BLaER1 (cell line): ENCODE data around the gene PRKCH.

ENCODE experiments used
- H3K27ac ChIP-seq: shearing (Covaris generic); formaldehyde crosslinking; 2 replicates; pipeline ENCODE4 v1.8.1; 2022
- H3K27me3 ChIP-seq: shearing (Covaris generic); formaldehyde crosslinking; 2 replicates; pipeline ENCODE4 v1.8.1; 2022
- H3K36me3 ChIP-seq: shearing (Covaris generic); formaldehyde crosslinking; 2 replicates; pipeline ENCODE4 v1.8.1; 2022
- H3K4me1 ChIP-seq: shearing (Covaris generic); formaldehyde crosslinking; 2 replicates; pipeline ENCODE4 v1.8.1; 2022
- H3K4me2 ChIP-seq: shearing (Covaris generic); formaldehyde crosslinking; 2 replicates; pipeline ENCODE4 v1.8.1; 2022
- H3K4me3 ChIP-seq: shearing (Covaris generic); formaldehyde crosslinking; 2 replicates; pipeline ENCODE4 v1.8.1; 2022
- H3K9ac ChIP-seq: shearing (Covaris generic); formaldehyde crosslinking; 2 replicates; pipeline ENCODE4 v1.8.1; 2022
- H3K9me3 ChIP-seq: shearing (Covaris generic); formaldehyde crosslinking; 2 replicates; pipeline ENCODE4 v1.8.1; 2022
- H4K20me1 ChIP-seq: shearing (Covaris generic); formaldehyde crosslinking; 2 replicates; pipeline ENCODE4 v1.8.1; 2022
- Cebpa-rat ChIP-seq: shearing (Covaris generic); IDR thresholded peaks from 2 replicates; pipeline ENCODE4 v1.8.1; 2022

The PRKCH gene

GRCh38 chr14:61565181-61565580 lies 243.8 kb downstream of the PRKCH start:
- H3K4me2 ChIP-seq: peak overlapping the region; percentile 47
- H3K36me3 ChIP-seq: no peaks in the 10 kb centered on the region
- no peak overlapping the region for H3K9ac ChIP-seq
- H4K20me1 ChIP-seq: no peaks in the 10 kb centered on the region
- peak overlapping the region; percentile 83 for H3K27ac ChIP-seq
- no peaks in the 10 kb centered on the region for H3K9me3 ChIP-seq
- H3K27me3 ChIP-seq: no peaks in the 10 kb centered on the region
- H3K4me1 ChIP-seq: peaks cover 96% of the 10 kb centered on the region
- no peak overlapping the region for H3K4me3 ChIP-seq
- TF ChIP-seq Cebpa-rat: no peak

- H3K4me2 ChIP-seq: 0 out of 2 replicates have a peak overlapping the region, but pooled peaks have one; percentile 3
- no peak overlapping the region for H3K9ac ChIP-seq
- no peaks in the 10 kb centered on the region for H4K20me1 ChIP-seq
- H3K4me3 ChIP-seq: no peak overlapping the region
- peak overlapping the region; percentile 97 for H3K27ac ChIP-seq
- H3K36me3 ChIP-seq: no peaks in the 10 kb centered on the region
- peaks cover 96% of the 10 kb centered on the region for H3K4me1 ChIP-seq
- TF ChIP-seq Cebpa-rat: no peak
- no peaks in the 10 kb centered on the region for H3K9me3 ChIP-seq
- H3K27me3 ChIP-seq: no peaks in the 10 kb centered on the region
These were observed 244.6 kb downstream of the PRKCH start for GRCh38 chr14:61565836-61566536.

- no peak for TF ChIP-seq Cebpa-rat
- Histone ChIP-seq H3K4me1 (peaks cover 96% of the 10 kb centered on the region), H3K4me2 (peak overlapping the region; percentile 77; the same call in 1 of the 2 replicates), H3K9me3 (no peaks in the 10 kb centered on the region), H4K20me1 (no peaks in the 10 kb centered on the region), H3K36me3 (no peaks in the 10 kb centered on the region), H3K9ac (no peak overlapping the region), H3K27me3 (no peaks in the 10 kb centered on the region), H3K4me3 (no peak overlapping the region), H3K27ac (peak overlapping the region; percentile 97)
These were observed 245.3 kb downstream of the PRKCH start for GRCh38 chr14:61566537-61567225.

- Histone ChIP-seq H3K4me1 (peaks cover 90% of the 10 kb centered on the region), H3K4me2 (peak overlapping the region; percentile 77), H3K9me3 (no peaks in the 10 kb centered on the region), H3K27me3 (no peaks in the 10 kb centered on the region), H3K27ac (peak overlapping the region; percentile 97), H4K20me1 (no peaks in the 10 kb centered on the region), H3K36me3 (no peaks in the 10 kb centered on the region), H3K9ac (peak overlapping the region; percentile 81), H3K4me3 (peak overlapping the region; percentile 61)
- TF ChIP-seq Cebpa-rat: no peak
These were observed 246.6 kb downstream of the PRKCH start for GRCh38 chr14:61567838-61568571.

GRCh38 chr14:61568572-61569011 lies 247.2 kb downstream of the PRKCH start:
- H3K4me3 ChIP-seq: peak overlapping the region; percentile 61
- H4K20me1 ChIP-seq: no peaks in the 10 kb centered on the region
- TF ChIP-seq Cebpa-rat: no peak
- H3K27ac ChIP-seq: peak overlapping the region; percentile 97
- H3K4me1 ChIP-seq: peaks cover 84% of the 10 kb centered on the region
- no peaks in the 10 kb centered on the region for H3K36me3 ChIP-seq
- no peaks in the 10 kb centered on the region for H3K9me3 ChIP-seq
- H3K4me2 ChIP-seq: peak overlapping the region; percentile 77
- no peaks in the 10 kb centered on the region for H3K27me3 ChIP-seq
- peak overlapping the region; percentile 81 for H3K9ac ChIP-seq

GRCh38 chr14:61569308-61569707 lies 247.9 kb downstream of the PRKCH start:
- Histone ChIP-seq H3K4me3 (peak overlapping the region; percentile 61; the same call in 1 of the 2 replicates), H3K27ac (peak overlapping the region; percentile 97), H3K4me1 (peaks cover 83% of the 10 kb centered on the region), H3K9ac (peak overlapping the region; percentile 81), H3K4me2 (peak overlapping the region; percentile 77), H3K36me3 (no peaks in the 10 kb centered on the region), H4K20me1 (no peaks in the 10 kb centered on the region), H3K9me3 (no peaks in the 10 kb centered on the region), H3K27me3 (no peaks in the 10 kb centered on the region)
- TF ChIP-seq Cebpa-rat: no peak

- peaks cover 77% of the 10 kb centered on the region for H3K4me1 ChIP-seq
- H4K20me1 ChIP-seq: no peaks in the 10 kb centered on the region
- H3K27ac ChIP-seq: peak overlapping the region; percentile 97
- H3K36me3 ChIP-seq: no peaks in the 10 kb centered on the region
- H3K4me3 ChIP-seq: no peak overlapping the region
- TF ChIP-seq Cebpa-rat: peak; percentile 55; the same call in 1 of the 2 replicates
- H3K9ac ChIP-seq: peak overlapping the region; percentile 81
- no peaks in the 10 kb centered on the region for H3K27me3 ChIP-seq
- no peaks in the 10 kb centered on the region for H3K9me3 ChIP-seq
- H3K4me2 ChIP-seq: peak overlapping the region; percentile 77
These were observed 248.6 kb downstream of the PRKCH start for GRCh38 chr14:61569812-61570548.

- Histone ChIP-seq H3K9ac (peak overlapping the region; percentile 81), H3K4me3 (no peak overlapping the region), H3K27me3 (no peaks in the 10 kb centered on the region), H3K4me2 (peak overlapping the region; percentile 77), H3K27ac (peak overlapping the region; percentile 97), H3K9me3 (no peaks in the 10 kb centered on the region), H4K20me1 (no peaks in the 10 kb centered on the region), H3K36me3 (no peaks in the 10 kb centered on the region), H3K4me1 (peaks cover 72% of the 10 kb centered on the region)
- TF ChIP-seq Cebpa-rat: no peak
These were observed 249.3 kb downstream of the PRKCH start for GRCh38 chr14:61570549-61571290.
